WTC11 (cell line): Measurements from ENCODE around the gene PANX3. TPM values are rescaled to one million over a fixed set of nuclear protein-coding genes. Genes with fewer than 3 reads are reported as not detected.

Experiments used
- ATAC-seq: fragments of 200-7000 bp; cut with Tn5 transposase; 2 replicates; pipeline ENCODE4 v1.10.0; 2021; ENCODE audit warnings: mild to moderate bottlenecking, moderate library complexity
- CTCF ChIA-PET: fragments of 300-600 bp; sonication (Branson Sonifier 250); formaldehyde crosslinking; loops from one replicate; lab custom pipeline; 2021; ENCODE audit warnings: antibody characterized with exemption; lab: Charles Lee
- POLR2A ChIA-PET: fragments of 350-600 bp; sonication (Branson Sonifier 250); formaldehyde crosslinking; loops from one replicate; lab custom pipeline; 2021; ENCODE audit warnings: antibody characterized with exemption; lab: Charles Lee
- DNase-seq: peaks from one replicate; pipeline ENCODE4 v3.0.0; 2021; ENCODE audit warnings: low spot score
- H3K27ac Mint-ChIP-seq: 2 replicates; pipeline ENCODE4 v1.8.0; 2021; ENCODE audit warnings: mixed read lengths
- H3K27me3 Mint-ChIP-seq: 2 replicates; pipeline ENCODE4 v1.8.0; 2021; ENCODE audit warnings: low read depth, mild to moderate bottlenecking, moderate library complexity, mixed read lengths
- H3K36me3 Mint-ChIP-seq: 2 replicates; pipeline ENCODE4 v1.8.0; 2021; ENCODE audit warnings: mixed read lengths
- H3K4me1 Mint-ChIP-seq: 2 replicates; pipeline ENCODE4 v1.8.0; 2022; ENCODE audit warnings: mixed read lengths
- H3K4me3 Mint-ChIP-seq: 2 replicates; pipeline ENCODE4 v1.8.0; 2021; ENCODE audit warnings: mild to moderate bottlenecking, moderate library complexity, mixed read lengths
- H3K9me3 Mint-ChIP-seq: 2 replicates; pipeline ENCODE4 v1.8.0; 2021; ENCODE audit warnings: mixed read lengths
- ATF3 ChIP-seq: sonication (generic); formaldehyde crosslinking; conservative IDR thresholded peaks from 2 replicates; pipeline ENCODE4 v1.8.1; 2022; ENCODE audit warnings: mild to moderate bottlenecking, missing genetic modification reagents
- CREM ChIP-seq: sonication (generic); formaldehyde crosslinking; IDR thresholded peaks from 2 replicates; pipeline ENCODE4 v1.8.1; 2022; ENCODE audit warnings: mild to moderate bottlenecking, missing genetic modification reagents, moderate library complexity
- E2F1 ChIP-seq: sonication (generic); formaldehyde crosslinking; IDR thresholded peaks from 2 replicates; pipeline ENCODE4 v1.8.0; 2022; ENCODE audit warnings: mild to moderate bottlenecking, missing genetic modification reagents
- E2F4 ChIP-seq: sonication (generic); formaldehyde crosslinking; IDR thresholded peaks from 2 replicates; pipeline ENCODE4 v1.8.1; 2022; ENCODE audit warnings: low read depth, mild to moderate bottlenecking, moderate library complexity, missing genetic modification reagents, borderline replicate concordance
- ESRRA ChIP-seq: sonication (generic); formaldehyde crosslinking; IDR thresholded peaks from 2 replicates; pipeline ENCODE4 v1.8.1; 2022; ENCODE audit warnings: mild to moderate bottlenecking, missing genetic modification reagents, borderline replicate concordance
- FOXP1 ChIP-seq: sonication (generic); formaldehyde crosslinking; IDR thresholded peaks from 2 replicates; pipeline ENCODE4 v1.8.0; 2022; ENCODE audit warnings: missing genetic modification reagents, mild to moderate bottlenecking, moderate library complexity, borderline replicate concordance
- JUN ChIP-seq: sonication (generic); formaldehyde crosslinking; IDR thresholded peaks from 2 replicates; pipeline ENCODE4 v1.8.0; 2023; ENCODE audit warnings: mild to moderate bottlenecking, missing genetic modification reagents
- MLX ChIP-seq: sonication (generic); formaldehyde crosslinking; IDR thresholded peaks from 2 replicates; pipeline ENCODE4 v1.8.1; 2023; ENCODE audit warnings: mild to moderate bottlenecking, missing genetic modification reagents, moderate library complexity
- NFE2L1 ChIP-seq: sonication (generic); formaldehyde crosslinking; IDR thresholded peaks from 2 replicates; pipeline ENCODE4 v1.8.1; 2023; ENCODE audit warnings: missing genetic modification reagents
- NR3C1 ChIP-seq: sonication (generic); formaldehyde crosslinking; conservative IDR thresholded peaks from 2 replicates; pipeline ENCODE4 v1.8.1; 2023; ENCODE audit warnings: low read depth, mild to moderate bottlenecking, missing genetic modification reagents
- OVOL2 ChIP-seq: fragments of 250-450 bp; sonication (Bioruptor Pico); IDR thresholded peaks from 2 replicates; pipeline ENCODE4 v1.9.0; 2021; ENCODE audit warnings: mild to moderate bottlenecking, borderline replicate concordance
- PREB ChIP-seq: sonication (generic); formaldehyde crosslinking; IDR thresholded peaks from 2 replicates; pipeline ENCODE4 v1.8.1; 2022; ENCODE audit warnings: mild to moderate bottlenecking, missing genetic modification reagents, moderate library complexity, borderline replicate concordance
- PRRX2 ChIP-seq: fragments of 250-450 bp; sonication (Bioruptor Pico); IDR thresholded peaks from 2 replicates; pipeline ENCODE4 v1.8.0; 2021; ENCODE audit warnings: mild to moderate bottlenecking
- RELA ChIP-seq: sonication (generic); formaldehyde crosslinking; IDR thresholded peaks from 2 replicates; pipeline ENCODE4 v1.8.1; 2022; ENCODE audit warnings: missing genetic modification reagents, mild to moderate bottlenecking, borderline replicate concordance
- RORB ChIP-seq: fragments of 250-450 bp; sonication (Bioruptor Pico); IDR thresholded peaks from 2 replicates; pipeline ENCODE4 v1.9.0; 2021; ENCODE audit warnings: mild to moderate bottlenecking
- TEAD1 ChIP-seq: sonication (generic); formaldehyde crosslinking; IDR thresholded peaks from 2 replicates; pipeline ENCODE4 v1.8.0; 2022; ENCODE audit warnings: mild to moderate bottlenecking, missing genetic modification reagents
- TP53 ChIP-seq: sonication (generic); formaldehyde crosslinking; IDR thresholded peaks from 2 replicates; pipeline ENCODE4 v1.8.1; 2023; ENCODE audit warnings: mild to moderate bottlenecking, missing genetic modification reagents
- USF2 ChIP-seq: sonication (generic); formaldehyde crosslinking; IDR thresholded peaks from 2 replicates; pipeline ENCODE4 v1.8.1; 2023; ENCODE audit warnings: mild to moderate bottlenecking, missing genetic modification reagents, moderate library complexity
- ZNF263 ChIP-seq: sonication (generic); formaldehyde crosslinking; IDR thresholded peaks from 2 replicates; pipeline ENCODE4 v1.8.1; 2022; ENCODE audit warnings: low read depth, mild to moderate bottlenecking, moderate library complexity, missing genetic modification reagents
- ZNF425 ChIP-seq: fragments of 250-450 bp; sonication (Bioruptor Pico); conservative IDR thresholded peaks from 2 replicates; pipeline ENCODE4 v1.9.0; 2021; ENCODE audit warnings: mild to moderate bottlenecking
- ZNF532 ChIP-seq: fragments of 250-450 bp; sonication (Bioruptor Pico); IDR thresholded peaks from 2 replicates; pipeline ENCODE4 v1.9.0; 2021; ENCODE audit warnings: mild to moderate bottlenecking, borderline replicate concordance
- total RNA-seq: library from RNA; stranded (reverse); gene quantifications from 3 replicates; pipeline ENCODE4 v1.2.3, GENCODE V29; 2021

Gene PANX3
- total RNA-seq, 1 experiment from 2014 or later, result not detected

GRCh38 chr11:124662106-124662505, 50.9 kb downstream of the PANX3 start:
- no peak overlapping the region for H3K4me3 Mint-ChIP-seq
- H3K36me3 Mint-ChIP-seq, result no peaks in the 10 kb centered on the region
- no peaks in the 10 kb centered on the region for H3K9me3 Mint-ChIP-seq
- H3K27me3 Mint-ChIP-seq, result no peaks in the 10 kb centered on the region; the same call in 1 of the 2 replicates
- ATAC-seq, result no peak
- TF ChIP-seq JUN (CRISPR knock-in tag) (no peak), PREB (CRISPR knock-in tag) (no peak), RORB (CRISPR knock-in tag) (no peak), MLX (no peak), ESRRA (CRISPR knock-in tag) (no peak), ZNF532 (CRISPR knock-in tag) (no peak), USF2 (no peak), FOXP1 (CRISPR knock-in tag) (no peak), RELA (CRISPR knock-in tag) (no peak), E2F1 (CRISPR knock-in tag) (no peak), ZNF263 (CRISPR knock-in tag) (no peak), E2F4 (no peak)
- peaks cover 16% of the 10 kb centered on the region for H3K4me1 Mint-ChIP-seq
- ChIA-PET POLR2A (no interaction called here), CTCF (interaction anchor here (1.5 kb wide), 1 partner anchor 174 kb away, joined by 3 read pairs; no protein-coding TSS in a partner anchor)
- no peak for DNase-seq
- H3K27ac Mint-ChIP-seq, result no peak overlapping the region

- ChIA-PET CTCF (interaction anchor here (0.8 to 2.1 kb wide), 7 partner anchors 20 to 205 kb away, joined by 3 to 9 read pairs (median 3); partner anchors contain the start of gene ESAM), POLR2A (interaction anchor here (0.6 kb wide), 1 partner anchor 10 kb away, joined by 4 read pairs; the partner anchor contains the start of gene SPA17)
- H3K36me3 Mint-ChIP-seq, result no peaks in the 10 kb centered on the region
Observed at GRCh38 chr11:124663861-124664260, 52.6 kb downstream of the PANX3 start.

More at GRCh38 chr11:124663861-124664260, 52.6 kb downstream of the PANX3 start:
- ATAC-seq (no peak), DNase-seq (no peak)
- Mint-ChIP-seq H3K9me3 (no peaks in the 10 kb centered on the region), H3K4me3 (no peak overlapping the region), H3K4me1 (no peaks in the 10 kb centered on the region), H3K27me3 (no peaks in the 10 kb centered on the region), H3K27ac (no peak overlapping the region)
- TF ChIP-seq ATF3 (CRISPR knock-in tag) (no peak), NR3C1 (no peak), TP53 (CRISPR knock-in tag) (no peak), NFE2L1 (no peak), CREM (CRISPR knock-in tag) (no peak), TEAD1 (no peak), PRRX2 (CRISPR knock-in tag) (no peak), OVOL2 (CRISPR knock-in tag) (no peak), ZNF425 (CRISPR knock-in tag) (no peak)
